Skeletal muscle tissue (tissue), 4 donors: Measurements from ENCODE around the gene OPHN1. TPM values are rescaled to one million over a fixed set of nuclear protein-coding genes. Genes with fewer than 3 reads are reported as not detected.

Experiments used
- H3K27ac ChIP-seq: one replicate; pipeline ENCODE4 v1.7.0; 2013; ENCODE audit warnings: mild to moderate bottlenecking, low read depth, low read length, inconsistent platforms
- H3K27me3 ChIP-seq, 3 donors: one replicate each; pipeline ENCODE4 v1.7.0; 2013; ENCODE audit warnings: low read length in 3 of 3; ENCODE audit not compliant: control insufficient read depth in 3 of 3, insufficient read depth in 3 of 3
- H3K36me3 ChIP-seq, 3 donors: one replicate each; pipeline ENCODE4 v1.7.0; 2013; ENCODE audit warnings: low read length in 3 of 3; ENCODE audit not compliant: control insufficient read depth in 3 of 3, insufficient read depth in 3 of 3
- H3K4me1 ChIP-seq, 3 donors: one replicate each; pipeline ENCODE4 v1.7.0; 2013; ENCODE audit warnings: low read length in 3 of 3, mild to moderate bottlenecking in 3 of 3; ENCODE audit not compliant: control insufficient read depth in 3 of 3, insufficient read depth in 3 of 3
- H3K4me3 ChIP-seq, 3 donors: one replicate each; pipeline ENCODE4 v1.7.0; 2013; ENCODE audit warnings: low read length in 3 of 3
- H3K9ac ChIP-seq, 3 donors: one replicate each; pipeline ENCODE4 v1.7.0; 2013; ENCODE audit warnings: low read length in 3 of 3, mild to moderate bottlenecking in 3 of 3, moderate library complexity in 2 of 3, low read depth in 1 of 3
- H3K9me3 ChIP-seq, 3 donors: one replicate each; pipeline ENCODE4 v1.7.0; 2013; ENCODE audit warnings: low read length in 3 of 3; ENCODE audit not compliant: control insufficient read depth in 3 of 3
- total RNA-seq: library from RNA; depleted of rRNA; stranded (reverse); fragments of >200 nt; gene quantifications from one replicate; pipeline ENCODE4 v1.2.3, GENCODE V29; 2014
- donor health status: Osteomylitis.

OPHN1 gene
- total RNA-seq, 1 donor from 2014 or later = 16.7 TPM

- H3K4me1 ChIP-seq = no peaks in the 10 kb centered on the region
- no peak overlapping the region for H3K4me3 ChIP-seq
- no peaks in the 10 kb centered on the region for H3K36me3 ChIP-seq
- H3K27ac ChIP-seq = no peak overlapping the region
- no peaks in the 10 kb centered on the region for H3K9me3 ChIP-seq
- no peak overlapping the region for H3K9ac ChIP-seq
- no peaks in the 10 kb centered on the region for H3K27me3 ChIP-seq
These were observed 21.3 kb upstream of the OPHN1 start for GRCh38 chrX:68454476-68455150.

- Histone ChIP-seq H3K9me3 (no peaks in the 10 kb centered on the region), H3K36me3 (no peaks in the 10 kb centered on the region), H3K4me3 (no peak overlapping the region), H3K9ac (no peak overlapping the region), H3K27ac (no peak overlapping the region), H3K4me1 (no peaks in the 10 kb centered on the region), H3K27me3 (no peaks in the 10 kb centered on the region)
These were observed 18.4 kb upstream of the OPHN1 start for GRCh38 chrX:68451720-68452119.

GRCh38 chrX:68443155-68443868 lies 10.0 kb upstream of the OPHN1 start:
- no peak overlapping the region for H3K27ac ChIP-seq
- no peaks in the 10 kb centered on the region for H3K27me3 ChIP-seq
- no peaks in the 10 kb centered on the region for H3K9me3 ChIP-seq
- peaks cover 0 to 3% (median 0%) of the 10 kb centered on the region in 3 donors for H3K4me1 ChIP-seq
- no peak overlapping the region for H3K9ac ChIP-seq
- no peak overlapping the region for H3K4me3 ChIP-seq
- no peaks in the 10 kb centered on the region for H3K36me3 ChIP-seq

- Histone ChIP-seq H3K9ac (no peak overlapping the region), H3K4me1 (peaks cover 0 to 3% (median 0%) of the 10 kb centered on the region in 3 donors), H3K9me3 (no peaks in the 10 kb centered on the region), H3K27ac (no peak overlapping the region), H3K36me3 (no peaks in the 10 kb centered on the region), H3K27me3 (no peaks in the 10 kb centered on the region), H3K4me3 (no peak overlapping the region)
These were observed 7.6 kb upstream of the OPHN1 start for GRCh38 chrX:68440940-68441339.

- Histone ChIP-seq H3K9me3 (no peaks in the 10 kb centered on the region), H3K36me3 (no peaks in the 10 kb centered on the region), H3K4me1 (peaks cover 0 to 3% (median 0%) of the 10 kb centered on the region in 3 donors), H3K4me3 (no peak overlapping the region), H3K9ac (no peak overlapping the region), H3K27me3 (no peaks in the 10 kb centered on the region), H3K27ac (no peak overlapping the region)
These were observed 7.1 kb upstream of the OPHN1 start for GRCh38 chrX:68440442-68440841.

- Histone ChIP-seq H3K9ac (no peak overlapping the region), H3K27ac (no peak overlapping the region), H3K36me3 (no peaks in the 10 kb centered on the region), H3K9me3 (no peaks in the 10 kb centered on the region), H3K4me1 (peaks cover 1 to 4% (median 3%) of the 10 kb centered on the region in 3 donors), H3K4me3 (no peak overlapping the region), H3K27me3 (no peaks in the 10 kb centered on the region)
These were observed 6.0 kb upstream of the OPHN1 start for GRCh38 chrX:68439341-68439740.

GRCh38 chrX:68438575-68438974 lies 5.3 kb upstream of the OPHN1 start:
- H3K4me3 ChIP-seq = no peak overlapping the region
- no peaks in the 10 kb centered on the region for H3K36me3 ChIP-seq
- H3K27ac ChIP-seq = no peak overlapping the region
- H3K9ac ChIP-seq = no peak overlapping the region
- no peaks in the 10 kb centered on the region for H3K9me3 ChIP-seq
- no peaks in the 10 kb centered on the region for H3K27me3 ChIP-seq
- H3K4me1 ChIP-seq = peaks cover 2 to 7% (median 3%) of the 10 kb centered on the region in 3 donors

- H3K36me3 ChIP-seq = no peaks in the 10 kb centered on the region
- no peaks in the 10 kb centered on the region for H3K9me3 ChIP-seq
- peak overlapping the region; percentile 76 for H3K27ac ChIP-seq
- peak overlapping the region; percentile 77 to 84 (median 79) for H3K9ac ChIP-seq
- H3K4me3 ChIP-seq = peak overlapping the region; percentile 78 to 83 (median 80)
- H3K4me1 ChIP-seq = peaks cover 0 to 9% (median 7%) of the 10 kb centered on the region in 3 donors
- H3K27me3 ChIP-seq = no peaks in the 10 kb centered on the region
These were observed 645 bp upstream of the OPHN1 start for GRCh38 chrX:68433981-68434299.

GRCh38 chrX:68432648-68433047 lies 647 bp downstream of the OPHN1 start:
- Histone ChIP-seq H3K27ac (peak overlapping the region; percentile 76), H3K4me1 (peaks cover 0 to 9% (median 7%) of the 10 kb centered on the region in 3 donors)

GRCh38 chrX:68431836-68432235 lies 1.5 kb downstream of the OPHN1 start:
- Histone ChIP-seq H3K27me3 (no peaks in the 10 kb centered on the region), H3K36me3 (no peaks in the 10 kb centered on the region), H3K27ac (no peak overlapping the region), H3K9ac (no peak overlapping the region), H3K4me1 (peaks cover 0 to 9% (median 7%) of the 10 kb centered on the region in 3 donors), H3K9me3 (no peaks in the 10 kb centered on the region), H3K4me3 (no peak overlapping the region)

More at GRCh38 chrX:68432648-68433047, 647 bp downstream of the OPHN1 start:
- H3K9me3 ChIP-seq = no peaks in the 10 kb centered on the region
- H3K27me3 ChIP-seq = no peaks in the 10 kb centered on the region
- H3K9ac ChIP-seq = peak overlapping the region; percentile 77 to 84 (median 79)
- H3K36me3 ChIP-seq = no peaks in the 10 kb centered on the region
- peak overlapping the region; percentile 78 to 83 (median 80) for H3K4me3 ChIP-seq
